Trophoblast cell (in vitro differentiated cells and primary cell): Measurements from ENCODE around the gene RHOT2.

Experiments
- DNase-seq, 2 donors: peaks; one replicate each; pipeline ENCODE4 v3.0.0-alpha.2; 2016
- H2AFZ ChIP-seq: 2 replicates; pipeline ENCODE4 v1.6.1; 2013; ENCODE audit warnings: low read length, moderate library complexity, mild to moderate bottlenecking; ENCODE audit not compliant: insufficient read depth, poor library complexity
- H2AK5ac ChIP-seq: 2 replicates; pipeline ENCODE4 v1.6.1; 2013; ENCODE audit warnings: mild to moderate bottlenecking, low read length
- H2BK120ac ChIP-seq: 2 replicates; pipeline ENCODE4 v1.6.1; 2013; ENCODE audit warnings: low read length, mild to moderate bottlenecking, moderate library complexity; ENCODE audit not compliant: insufficient read depth, poor library complexity
- H2BK12ac ChIP-seq: 2 replicates; pipeline ENCODE4 v1.6.1; 2013; ENCODE audit warnings: mild to moderate bottlenecking, low read length, moderate library complexity
- H2BK5ac ChIP-seq: 2 replicates; pipeline ENCODE4 v1.6.1; 2013; ENCODE audit warnings: low read length, low read depth, moderate library complexity, mild to moderate bottlenecking; ENCODE audit not compliant: poor library complexity
- H3K14ac ChIP-seq: 2 replicates; pipeline ENCODE4 v1.6.1; 2013; ENCODE audit warnings: mild to moderate bottlenecking, low read length
- H3K18ac ChIP-seq: 2 replicates; pipeline ENCODE4 v1.6.1; 2013; ENCODE audit warnings: mild to moderate bottlenecking, low read length
- H3K23ac ChIP-seq: 2 replicates; pipeline ENCODE4 v1.6.1; 2013; ENCODE audit warnings: low read length
- H3K27ac ChIP-seq: 2 replicates; pipeline ENCODE4 v1.5.1; 2013; ENCODE audit warnings: low read depth, mild to moderate bottlenecking, inconsistent platforms, low read length, moderate library complexity
- H3K27me3 ChIP-seq: 2 replicates; pipeline ENCODE4 v1.6.1; 2013; ENCODE audit warnings: inconsistent platforms, mild to moderate bottlenecking, low read length, moderate library complexity; ENCODE audit not compliant: insufficient read depth
- H3K36me3 ChIP-seq, 2 experiments: 1 replicate in 1 of 2; 2 replicates in 1 of 2; pipeline ENCODE4 v1.6.1; 2013; ENCODE audit warnings: low read length in 2 of 2, mild to moderate bottlenecking in 2 of 2, moderate library complexity in 1 of 2; ENCODE audit not compliant: insufficient read depth in 2 of 2, control insufficient read depth in 1 of 2
- H3K4ac ChIP-seq: 2 replicates; pipeline ENCODE4 v1.6.1; 2013; ENCODE audit warnings: low read depth, mild to moderate bottlenecking, low read length, moderate library complexity
- H3K4me1 ChIP-seq, 2 experiments: 1 replicate in 1 of 2; 2 replicates in 1 of 2; pipeline ENCODE4 v1.6.1; 2013; ENCODE audit warnings: low read length in 2 of 2, mild to moderate bottlenecking in 2 of 2, moderate library complexity in 1 of 2; ENCODE audit not compliant: insufficient read depth in 2 of 2, control insufficient read depth in 1 of 2
- H3K4me2 ChIP-seq: 2 replicates; pipeline ENCODE4 v1.6.1; 2013; ENCODE audit warnings: inconsistent platforms, mild to moderate bottlenecking, low read length, moderate library complexity
- H3K4me3 ChIP-seq: 2 replicates; pipeline ENCODE4 v1.5.1; 2013; ENCODE audit warnings: mild to moderate bottlenecking, low read depth, low read length, inconsistent platforms
- H3K79me1 ChIP-seq: one replicate; pipeline ENCODE4 v1.6.1; 2013; ENCODE audit warnings: low read length
- H3K79me2 ChIP-seq: 2 replicates; pipeline ENCODE4 v1.6.1; 2013; ENCODE audit warnings: low read length, mild to moderate bottlenecking; ENCODE audit not compliant: control insufficient read depth, insufficient read depth, poor library complexity
- H3K9ac ChIP-seq: 2 replicates; pipeline ENCODE4 v1.6.1; 2013; ENCODE audit warnings: mild to moderate bottlenecking, low read length
- H3K9me3 ChIP-seq: 2 replicates; pipeline ENCODE4 v1.6.1; 2013; ENCODE audit warnings: low read depth, mild to moderate bottlenecking, control low read depth, inconsistent platforms, low read length; ENCODE audit not compliant: insufficient read depth
- H4K12ac ChIP-seq: 2 replicates; pipeline ENCODE4 v1.6.1; 2013; ENCODE audit warnings: low read depth, mild to moderate bottlenecking, low read length, moderate library complexity
- H4K8ac ChIP-seq: 2 replicates; pipeline ENCODE4 v1.6.1; 2013; ENCODE audit warnings: low read depth, mild to moderate bottlenecking, low read length, moderate library complexity
- H4K91ac ChIP-seq: one replicate; pipeline ENCODE4 v1.6.1; 2013; ENCODE audit warnings: low read depth, mild to moderate bottlenecking, low read length, moderate library complexity
- WGBS: extraction: QIAGEN DNeasy Blood & Tissue Kit; methylation state at CpG from one replicate; pipeline ENCODE4 v1.1.7; 2013; ENCODE audit warnings: missing lambda C conversion rate; ENCODE audit not compliant: insufficient read length, insufficient coverage; ENCODE audit errors: extremely low coverage; 5-methylcytosine and 5-hydroxymethylcytosine counted together

RHOT2 gene

GRCh38 chr16:683396-684070 is 15.6 kb downstream of the RHOT2 start:
- no CpG with 5 or more reads among the region's 57 CpGs for WGBS
- Histone ChIP-seq H2AK5ac (peak overlapping the region; percentile 97), H3K14ac (peak overlapping the region; percentile 97), H4K12ac (peak overlapping the region; percentile 81), H3K4me3 (peak overlapping the region; percentile 98), H3K9me3 (peaks cover 6% of the 10 kb centered on the region), H3K4ac (peak overlapping the region; percentile 18), H3K27ac (peak overlapping the region; percentile 59), H2BK120ac (peak overlapping the region; percentile 55), H3K23ac (no peak overlapping the region), H4K91ac (peak overlapping the region; percentile 92), H4K8ac (peak overlapping the region; percentile 81), H3K9ac (peak overlapping the region; percentile 81), H3K4me2 (peak overlapping the region; percentile 90), H3K27me3 (no peaks in the 10 kb centered on the region), H2BK5ac (peak overlapping the region; percentile 47), H3K79me2 (peaks cover 21% of the 10 kb centered on the region), H3K4me1 (peaks cover 27 to 32% of the 10 kb centered on the region in 2 experiments), H2AFZ (peak overlapping the region; percentile 67), H3K18ac (peak overlapping the region; percentile 60), H2BK12ac (no peak overlapping the region), H3K36me3 (peaks cover 54 to 57% of the 10 kb centered on the region in 2 experiments), H3K79me1 (peaks cover 14% of the 10 kb centered on the region)
- peak in 1 of 2 donors; percentile 30 for DNase-seq

GRCh38 chr16:684071-684794 is 16.3 kb downstream of the RHOT2 start, which contains the start of gene JMJD8:
Gene JMJD8 (minus strand): TSS chr16:684334. CDS start chr16:684319, 15 bp downstream.
- H3K79me1 ChIP-seq: peaks cover 14% of the 10 kb centered on the region
- peak within 1 kb of the TSS; percentile 81 for H4K12ac ChIP-seq
- peak within 1 kb of the TSS; percentile 55 for H2BK120ac ChIP-seq
- no peaks in the 10 kb centered on the region for H3K27me3 ChIP-seq
- peak within 1 kb of the TSS; percentile 92 for H4K8ac ChIP-seq
- H3K36me3 ChIP-seq: peaks cover 54 to 57% of the 10 kb centered on the region in 2 experiments
- H3K23ac ChIP-seq: no peak within 1 kb of the TSS
- H3K9ac ChIP-seq: peak within 1 kb of the TSS; percentile 81
- peak within 1 kb of the TSS; percentile 97 for H3K14ac ChIP-seq
- peak within 1 kb of the TSS; percentile 47 for H2BK5ac ChIP-seq
- peak within 1 kb of the TSS; percentile 92 for H4K91ac ChIP-seq
- peak within 1 kb of the TSS; percentile 59 for H3K27ac ChIP-seq
- H2BK12ac ChIP-seq: no peak within 1 kb of the TSS
- peak within 1 kb of the TSS; percentile 60 for H3K18ac ChIP-seq
- H3K4me3 ChIP-seq: peak within 1 kb of the TSS; percentile 98
- H3K4me1 ChIP-seq: peaks cover 24 to 32% of the 10 kb centered on the region in 2 experiments
- WGBS: no CpG with 5 or more reads among the region's 91 CpGs
- peak; percentile 94 to 95 for DNase-seq
- peaks cover 21% of the 10 kb centered on the region for H3K79me2 ChIP-seq
- H3K4ac ChIP-seq: peak within 1 kb of the TSS; percentile 18
- H3K9me3 ChIP-seq: peaks cover 6% of the 10 kb centered on the region
- H2AK5ac ChIP-seq: peak within 1 kb of the TSS; percentile 97
- H2AFZ ChIP-seq: peak within 1 kb of the TSS; percentile 70
- H3K4me2 ChIP-seq: peak within 1 kb of the TSS; percentile 90

GRCh38 chr16:684961-685696 is 17.2 kb downstream of the RHOT2 start:
- no peak overlapping the region for H4K12ac ChIP-seq
- H4K91ac ChIP-seq: no peak overlapping the region
- H2BK120ac ChIP-seq: no peak overlapping the region
- WGBS: no CpG with 5 or more reads among the region's 61 CpGs
- peak overlapping the region; percentile 24 for H4K8ac ChIP-seq
- no peaks in the 10 kb centered on the region for H3K27me3 ChIP-seq
- no peak for DNase-seq
- peaks cover 28 to 34% of the 10 kb centered on the region in 2 experiments for H3K4me1 ChIP-seq
- H3K9ac ChIP-seq: no peak overlapping the region
- peaks cover 6% of the 10 kb centered on the region for H3K9me3 ChIP-seq
- no peak overlapping the region for H3K18ac ChIP-seq
- no peak overlapping the region for H2AFZ ChIP-seq
- H2BK5ac ChIP-seq: no peak overlapping the region
- H2AK5ac ChIP-seq: no peak overlapping the region
- no peak overlapping the region for H3K4ac ChIP-seq
- H3K27ac ChIP-seq: no peak overlapping the region
- no peak overlapping the region for H2BK12ac ChIP-seq
- H3K4me2 ChIP-seq: no peak overlapping the region
- peaks cover 54 to 57% of the 10 kb centered on the region in 2 experiments for H3K36me3 ChIP-seq
- no peak overlapping the region for H3K14ac ChIP-seq
- peaks cover 14% of the 10 kb centered on the region for H3K79me1 ChIP-seq
- no peak overlapping the region for H3K23ac ChIP-seq
- peaks cover 20% of the 10 kb centered on the region for H3K79me2 ChIP-seq
- peak overlapping the region; percentile 10 for H3K4me3 ChIP-seq

- Histone ChIP-seq H2AK5ac (no peak overlapping the region), H3K4me2 (no peak overlapping the region), H3K4me3 (no peak overlapping the region), H3K36me3 (peaks cover 54% of the 10 kb centered on the region in 2 experiments), H4K8ac (no peak overlapping the region), H3K79me2 (peaks cover 14% of the 10 kb centered on the region), H3K14ac (no peak overlapping the region), H2AFZ (no peak overlapping the region), H3K23ac (no peak overlapping the region), H3K79me1 (peaks cover 11% of the 10 kb centered on the region), H3K4me1 (peaks cover 26 to 34% of the 10 kb centered on the region in 2 experiments), H3K9ac (no peak overlapping the region), H2BK5ac (no peak overlapping the region), H4K91ac (no peak overlapping the region), H3K27ac (no peak overlapping the region), H3K27me3 (no peaks in the 10 kb centered on the region), H4K12ac (no peak overlapping the region), H3K4ac (no peak overlapping the region), H2BK120ac (no peak overlapping the region), H3K18ac (no peak overlapping the region), H2BK12ac (no peak overlapping the region), H3K9me3 (peaks cover 6% of the 10 kb centered on the region)
- no peak for DNase-seq
- WGBS: no CpG with 5 or more reads among the region's 10 CpGs
Observed at GRCh38 chr16:685967-686366, 18.0 kb downstream of the RHOT2 start.
